Stimulated activated CD4-positive, alpha-beta T cell treated with anti-CD3 and anti-CD28 coated beads, Interleukin-15, amount 100 ng/mL, for 48 hours (primary cell): ENCODE measurements around the gene METTL2B.
"Not testable (repeated sequence)": the region's sequence is repeated elsewhere in the genome, so short reads cannot be mapped to it uniquely, and the experiment has no call there.

Experiments
- DNase-seq, 2 donors: peaks; one replicate each; pipeline ENCODE4 v3.0.0-alpha.2; 2020; ENCODE audit warnings: low read depth in 2 of 2

METTL2B gene

DNA sequence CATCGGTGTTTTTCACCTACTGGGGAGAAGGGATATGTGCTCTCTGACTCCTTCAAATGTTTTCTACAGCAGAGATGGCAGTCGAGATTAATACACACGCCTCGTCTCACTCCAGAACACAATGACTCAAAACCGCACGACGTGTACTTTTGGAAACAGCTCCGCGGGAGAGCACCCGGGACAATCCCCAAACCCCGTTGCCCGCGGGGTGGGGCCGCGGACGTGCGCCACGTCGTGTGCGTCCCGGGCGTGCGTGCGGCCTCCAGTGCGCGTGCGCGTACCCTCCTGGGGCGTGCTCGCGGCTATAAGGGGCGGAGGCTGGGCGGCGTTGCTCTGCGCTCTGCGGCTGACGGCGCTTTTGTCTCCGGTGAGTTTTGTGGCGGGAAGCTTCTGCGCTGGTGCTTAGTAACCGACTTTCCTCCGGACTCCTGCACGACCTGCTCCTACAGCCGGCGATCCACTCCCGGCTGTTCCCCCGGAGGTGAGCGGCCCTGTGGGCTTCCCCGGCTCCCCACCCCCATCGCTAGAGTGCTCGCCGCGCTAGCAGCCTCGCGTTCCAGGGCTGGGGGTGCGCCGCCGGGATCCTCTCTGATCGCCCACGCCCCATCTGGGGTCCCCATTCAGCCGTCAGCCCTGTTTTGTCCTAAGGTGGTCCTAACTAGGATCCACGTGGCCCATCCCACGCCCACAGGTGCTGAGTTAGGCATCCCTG is 20.8 kb upstream of the METTL2B start, which contains the start of gene HILPDA:
Gene HILPDA, plus strand, starts transcription at position 336 of the 712 bp plus-strand sequence. CDS start 1,391 bp downstream, outside the sequence.
- DNase-seq: peak; percentile 92 to 95

DNA sequence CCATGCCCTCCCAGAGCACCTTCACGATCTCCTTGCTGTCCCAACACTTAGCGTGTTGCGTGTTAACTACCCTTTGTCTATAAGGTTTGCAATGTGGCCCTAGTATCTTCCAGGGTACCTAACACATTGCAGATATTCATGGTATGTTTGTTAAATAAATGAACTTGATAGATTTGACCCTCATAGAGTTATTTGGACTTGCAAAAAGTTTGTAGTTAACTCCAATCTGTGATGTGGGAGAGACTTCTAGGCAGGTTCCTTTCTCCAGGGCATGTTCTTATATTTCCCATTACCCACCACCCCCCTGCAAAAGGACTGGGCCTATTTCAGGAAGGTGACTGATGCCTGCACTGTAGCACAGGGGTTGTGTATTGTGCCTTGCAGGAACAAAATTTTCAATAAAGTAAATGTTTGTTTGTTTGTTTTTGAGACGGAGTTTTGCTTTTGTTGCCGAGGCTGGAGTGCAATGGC is 20.3 kb upstream of the METTL2B start:
- DNase-seq: no peak

DNA sequence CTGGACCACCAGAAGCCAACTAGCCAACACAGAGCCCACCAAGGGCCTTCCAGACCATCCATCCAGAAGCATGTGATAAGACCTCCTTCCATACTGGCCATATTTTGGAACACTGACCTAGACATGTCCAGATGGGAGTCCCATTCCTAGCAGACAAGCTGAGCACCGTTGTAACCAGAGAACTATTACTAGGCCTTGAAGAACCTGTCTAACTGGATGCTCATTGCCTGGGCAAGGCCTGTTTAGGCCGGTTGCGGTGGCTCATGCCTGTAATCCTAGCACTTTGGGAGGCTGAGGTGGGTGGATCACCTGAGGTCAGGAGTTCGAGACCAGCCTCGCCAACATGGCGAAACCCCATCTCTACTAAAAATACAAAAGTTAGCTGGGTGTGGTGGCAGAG is 19.2 kb upstream of the METTL2B start:
- DNase-seq: not testable (repeated sequence)

DNA sequence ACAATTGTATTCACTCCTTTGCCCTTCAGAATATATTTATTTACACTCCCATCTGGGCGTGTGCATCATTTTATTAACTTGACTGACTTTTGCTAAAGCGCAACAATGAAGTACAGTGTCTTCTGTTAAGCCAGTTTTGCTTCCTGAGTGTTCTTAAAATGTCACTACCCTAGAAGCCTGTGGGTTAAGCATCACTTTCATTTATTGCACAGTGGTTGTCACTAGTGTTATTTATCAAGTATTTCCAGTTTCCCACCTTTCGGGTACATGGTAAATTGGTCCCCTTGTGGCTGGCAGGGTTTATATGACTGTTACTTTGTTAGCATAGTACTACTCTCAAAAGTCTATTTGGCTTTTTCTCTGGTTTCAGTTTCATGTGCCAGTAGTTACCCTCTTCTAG is 17.6 kb upstream of the METTL2B start:
- DNase-seq: no peak

DNA sequence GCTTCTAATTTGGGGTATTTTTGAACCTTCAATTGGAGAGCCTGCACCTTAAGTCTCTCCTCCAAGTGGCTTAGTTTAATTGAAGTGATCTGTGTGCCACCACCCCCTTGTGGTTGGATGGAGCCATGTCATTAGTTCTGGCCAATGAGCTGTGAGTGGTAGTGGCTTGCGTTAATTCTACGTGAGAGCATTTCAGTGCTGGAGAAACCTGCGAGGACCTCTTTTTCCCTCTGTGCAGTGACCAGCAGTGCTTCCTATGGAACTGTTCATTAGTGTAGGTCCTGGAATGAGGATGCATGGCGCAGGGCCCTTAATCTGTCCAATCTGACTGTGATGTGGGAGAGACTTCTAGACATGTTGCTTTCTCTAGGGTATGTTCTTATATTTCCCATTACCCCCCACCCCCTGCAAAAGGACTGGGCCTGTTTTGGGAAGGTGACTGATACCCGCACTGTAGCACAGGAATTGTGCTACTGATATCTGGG is 17.1 kb upstream of the METTL2B start:
- peak; percentile 33 to 45 for DNase-seq

DNA sequence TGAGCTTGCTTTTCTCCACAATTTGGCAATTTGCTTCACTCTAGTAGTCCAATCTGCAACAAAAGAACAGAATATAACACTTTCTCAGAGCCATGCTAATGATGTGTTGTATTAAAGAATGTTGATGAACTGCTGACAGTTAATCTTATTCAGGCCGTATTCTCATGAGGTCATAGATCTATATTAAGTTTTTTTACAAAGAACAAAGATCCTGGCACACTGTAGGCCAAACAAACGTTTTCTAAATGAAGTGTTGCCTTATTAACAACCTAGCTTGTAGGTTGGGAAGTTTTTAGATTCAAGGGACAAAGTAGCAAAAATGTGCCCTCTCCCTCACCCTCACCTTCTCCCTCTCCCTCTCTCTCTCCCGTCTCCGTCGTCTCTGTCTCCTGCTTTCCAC is 14.1 kb upstream of the METTL2B start:
- no peak for DNase-seq

DNA sequence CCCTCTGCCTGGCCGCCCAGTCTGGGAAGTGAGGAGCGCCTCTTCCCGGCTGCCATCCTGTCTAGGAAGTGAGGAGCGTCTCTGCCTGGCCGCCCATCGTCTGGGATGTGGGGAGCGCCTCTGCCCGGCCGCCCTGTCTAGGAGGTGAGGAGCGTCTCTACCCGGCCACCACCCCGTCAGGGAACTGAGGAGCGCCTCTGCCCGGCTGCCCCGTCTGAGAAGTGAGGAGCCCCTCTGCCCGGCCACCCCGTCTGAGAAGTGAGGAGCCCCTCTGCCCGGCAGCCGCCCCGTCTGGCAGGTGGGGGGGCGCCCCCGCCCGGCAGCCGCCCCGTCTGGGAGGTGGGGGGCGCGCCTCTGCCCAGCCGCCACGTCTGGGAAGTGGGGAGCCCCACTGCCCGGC is 13.2 kb upstream of the METTL2B start:
- DNase-seq: not testable (repeated sequence)

DNA sequence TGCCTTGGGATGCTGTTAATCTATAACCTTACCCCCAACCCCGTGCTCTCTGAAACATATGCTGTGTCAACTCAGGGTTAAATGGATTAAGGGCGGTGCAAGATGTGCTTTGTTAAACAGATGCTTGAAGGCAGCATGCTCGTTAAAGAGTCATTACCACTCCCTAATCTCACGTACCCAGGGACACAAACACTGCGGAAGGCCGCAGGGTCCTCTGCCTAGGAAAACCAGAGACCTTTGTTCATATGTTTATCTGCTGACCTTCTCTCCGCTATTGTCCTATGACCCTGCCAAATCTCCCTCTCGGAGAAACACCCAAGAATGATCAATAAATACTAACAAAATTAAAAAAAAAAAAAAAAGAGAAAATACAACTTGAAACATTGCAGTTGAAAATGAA is 12.6 kb upstream of the METTL2B start:
- not testable (repeated sequence) for DNase-seq

DNA sequence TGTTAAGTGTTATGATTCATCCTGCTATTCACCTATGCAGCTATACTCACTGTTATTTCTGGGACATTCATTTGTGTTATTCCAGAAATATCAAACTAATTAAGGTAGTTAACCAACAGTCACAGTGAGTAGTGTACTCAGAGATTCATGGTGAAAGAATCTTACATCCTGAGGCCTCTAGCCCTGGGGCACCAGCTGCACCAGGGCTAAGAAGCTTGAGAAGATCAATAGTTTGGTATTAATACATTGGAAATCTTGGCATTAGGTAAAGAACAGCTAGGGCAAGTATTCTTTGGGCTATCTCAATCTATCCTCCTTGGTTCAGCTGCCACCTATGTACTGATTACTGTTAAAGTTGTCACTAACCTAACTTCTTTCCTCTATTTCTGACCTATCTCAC is 9.7 kb upstream of the METTL2B start:
- not testable (repeated sequence) for DNase-seq

DNA sequence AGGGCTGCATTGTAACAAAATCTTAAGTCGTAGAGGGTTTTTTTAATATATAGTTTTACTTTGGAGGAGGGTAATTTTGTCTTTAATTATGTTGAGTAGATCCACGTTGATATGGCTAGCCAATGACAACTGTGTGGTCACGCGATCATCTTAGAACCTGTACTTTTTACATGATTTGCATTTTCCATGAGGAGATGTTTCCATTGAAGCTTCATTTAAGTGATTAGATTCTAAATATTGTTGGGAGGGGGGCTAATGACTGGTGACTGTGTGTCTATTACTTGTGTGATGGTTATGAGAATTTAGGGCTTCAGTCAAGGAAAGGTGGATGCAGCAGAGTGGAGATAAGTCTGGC is 765 bp downstream of the METTL2B start:
- DNase-seq: not testable (repeated sequence)

DNA sequence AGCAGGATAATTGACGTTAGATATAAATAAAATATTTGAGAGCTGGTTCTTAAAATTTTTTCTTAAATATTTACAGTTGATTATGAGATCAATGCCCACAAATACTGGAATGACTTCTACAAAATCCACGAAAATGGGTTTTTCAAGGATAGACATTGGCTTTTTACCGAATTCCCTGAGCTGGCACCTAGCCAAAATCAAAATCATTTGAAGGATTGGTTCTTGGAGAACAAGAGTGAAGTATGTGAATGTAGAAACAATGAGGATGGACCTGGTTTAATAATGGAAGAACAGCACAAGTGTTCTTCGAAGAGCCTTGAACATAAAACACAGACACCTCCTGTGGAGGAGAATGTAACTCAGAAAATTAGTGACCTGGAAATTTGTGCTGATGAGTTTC is 2.5 kb downstream of the METTL2B start:
- DNase-seq: not testable (repeated sequence)

DNA sequence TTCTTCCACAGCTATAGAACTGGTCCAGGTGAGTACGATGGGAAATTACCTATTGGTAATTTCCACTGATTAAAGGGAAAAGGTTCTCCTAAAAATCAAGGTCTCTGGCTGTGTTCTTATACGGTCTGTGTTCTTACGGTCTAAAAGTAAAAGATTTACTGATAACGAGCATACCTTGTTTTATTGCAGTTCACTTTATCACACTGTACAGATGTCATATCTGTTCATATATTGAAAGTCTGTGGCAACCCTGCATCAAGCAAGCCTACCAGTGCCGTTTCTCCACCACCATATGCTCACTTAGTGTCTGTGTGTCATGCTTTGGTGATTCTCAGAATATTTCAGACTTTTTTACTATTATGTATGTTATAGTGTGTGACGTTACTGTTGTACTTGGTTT is 11.6 kb downstream of the METTL2B start:
- not testable (repeated sequence) for DNase-seq

DNA sequence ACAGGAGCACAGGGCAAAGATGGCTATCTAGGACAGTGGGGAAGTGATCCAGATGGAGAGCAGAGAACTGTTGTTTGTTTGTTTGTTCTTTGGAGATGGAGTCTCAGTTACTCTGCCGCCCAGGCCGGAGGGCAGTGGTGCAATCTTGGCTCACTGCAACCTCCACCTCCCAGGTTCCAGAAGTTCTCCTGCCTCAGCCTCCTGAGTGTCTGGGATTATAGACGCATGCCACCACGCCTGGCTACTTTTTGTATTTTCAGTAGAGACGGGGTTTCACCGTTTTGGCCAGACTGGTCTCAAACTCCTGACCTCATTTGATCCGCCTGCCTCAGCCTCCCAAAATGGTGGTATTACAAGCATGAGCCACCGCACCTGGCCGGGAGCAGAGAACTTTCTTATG is 20.9 kb downstream of the METTL2B start:
- DNase-seq: no peak

DNA sequence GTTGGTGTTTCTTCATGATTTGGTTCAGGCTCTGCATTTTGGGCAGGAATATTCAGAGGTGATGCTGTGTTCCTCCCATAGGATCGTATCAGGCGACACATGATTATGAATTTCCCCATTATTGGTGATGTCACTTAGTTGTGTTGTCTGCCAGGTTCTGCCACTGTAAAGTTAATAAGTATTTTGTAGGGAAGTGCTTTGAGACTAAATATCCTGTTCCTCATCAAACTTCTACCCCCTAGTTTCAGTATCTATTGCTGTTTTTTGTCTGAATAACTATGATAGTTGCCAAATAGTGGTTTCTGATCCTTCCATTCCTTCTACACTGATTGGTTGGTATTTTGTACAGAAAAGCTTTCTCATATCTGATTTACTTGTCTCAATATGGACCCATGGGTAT is 28.9 kb downstream of the METTL2B start:
- DNase-seq: not testable (repeated sequence)

DNA sequence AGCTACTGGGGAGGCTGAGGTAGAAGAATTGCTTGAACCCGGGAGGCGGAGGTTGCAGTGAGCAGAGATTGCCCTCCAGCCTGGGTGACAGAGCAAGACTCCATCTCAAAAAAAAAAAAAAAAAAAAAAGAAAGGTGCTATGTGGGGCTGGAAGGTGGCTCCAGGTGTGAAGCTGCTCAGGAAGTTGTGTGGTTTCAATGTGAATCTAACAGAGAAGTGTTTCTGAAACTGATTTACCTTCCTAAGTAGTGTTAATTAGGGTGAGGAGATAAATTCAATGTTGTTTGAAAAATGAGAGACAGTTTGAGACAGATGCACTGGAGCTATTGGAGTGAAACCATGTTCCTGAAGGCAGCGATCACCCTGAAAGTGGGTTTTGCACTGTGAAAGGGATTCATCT is 30.3 kb downstream of the METTL2B start:
- not testable (repeated sequence) for DNase-seq

DNA sequence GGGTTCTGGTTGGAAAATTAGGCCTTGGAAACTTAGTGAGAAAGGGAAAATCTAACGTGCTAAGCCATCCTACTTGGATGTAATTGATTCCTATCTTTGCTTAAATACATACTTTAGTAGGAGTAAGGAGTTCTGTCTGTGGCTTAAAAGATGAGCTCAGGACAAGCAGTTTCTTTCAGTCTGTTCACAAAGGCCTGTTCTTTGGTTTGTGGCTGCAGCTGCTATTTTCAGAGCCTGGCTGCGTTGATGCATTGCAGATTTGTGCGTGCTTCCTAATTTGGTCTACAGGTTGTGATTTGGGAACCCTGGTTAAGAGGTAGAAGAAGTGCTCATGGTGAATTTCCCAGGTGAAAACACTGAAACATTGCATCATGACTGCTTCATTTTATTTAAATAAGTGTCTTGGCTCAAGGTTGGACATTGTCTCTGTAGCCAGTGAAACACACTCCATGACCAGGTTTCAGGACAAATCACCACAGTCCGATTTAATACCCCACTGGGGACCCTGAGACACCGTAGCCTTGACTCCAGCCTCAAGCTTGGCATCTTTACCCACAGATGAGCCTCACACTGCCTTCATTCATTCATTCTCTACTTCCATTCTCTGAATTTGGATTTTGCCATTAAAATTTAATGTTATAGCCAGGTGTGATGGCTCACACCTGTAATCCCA is 30.9 kb downstream of the METTL2B start:
- not testable (repeated sequence) for DNase-seq

DNA sequence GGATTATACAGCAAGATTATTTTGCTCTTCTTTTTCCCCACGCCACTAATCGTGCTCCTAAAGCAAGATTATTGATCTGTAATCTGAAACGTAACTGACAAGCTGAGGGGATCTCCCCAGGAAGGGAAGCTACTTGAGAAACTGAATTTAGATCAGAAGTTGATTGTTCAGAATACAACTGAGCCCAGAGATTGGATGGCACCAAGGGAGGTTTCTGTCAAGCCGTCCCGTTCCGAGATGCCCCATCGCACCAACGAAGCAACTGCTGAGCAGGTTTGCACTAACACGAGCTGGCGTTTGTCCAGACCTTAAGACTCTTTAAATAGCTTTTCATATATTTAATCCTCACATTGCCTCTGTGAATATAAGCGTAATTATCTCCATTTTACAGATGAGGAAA is 35.1 kb downstream of the METTL2B start:
- not testable (repeated sequence) for DNase-seq

DNA sequence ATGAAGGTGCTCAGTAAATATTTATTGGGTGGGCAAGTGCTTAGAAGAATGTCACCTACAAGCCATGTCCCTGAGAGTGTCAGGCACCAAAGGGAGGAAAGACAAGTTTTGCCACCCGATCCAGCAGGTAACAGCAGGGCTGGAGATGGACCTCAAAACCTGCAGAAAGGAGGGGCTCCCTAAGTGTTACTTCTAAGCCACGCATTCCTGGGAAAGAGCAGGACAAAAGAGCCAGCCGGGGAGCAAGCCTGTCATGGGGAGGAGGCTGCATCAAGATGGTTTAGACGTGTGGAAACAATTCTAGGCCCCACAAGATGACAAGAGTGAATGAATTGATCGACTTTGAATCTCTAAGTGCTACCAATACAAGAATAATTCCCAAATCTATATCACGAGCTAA is 38.7 kb downstream of the METTL2B start:
- not testable (repeated sequence) for DNase-seq

DNA sequence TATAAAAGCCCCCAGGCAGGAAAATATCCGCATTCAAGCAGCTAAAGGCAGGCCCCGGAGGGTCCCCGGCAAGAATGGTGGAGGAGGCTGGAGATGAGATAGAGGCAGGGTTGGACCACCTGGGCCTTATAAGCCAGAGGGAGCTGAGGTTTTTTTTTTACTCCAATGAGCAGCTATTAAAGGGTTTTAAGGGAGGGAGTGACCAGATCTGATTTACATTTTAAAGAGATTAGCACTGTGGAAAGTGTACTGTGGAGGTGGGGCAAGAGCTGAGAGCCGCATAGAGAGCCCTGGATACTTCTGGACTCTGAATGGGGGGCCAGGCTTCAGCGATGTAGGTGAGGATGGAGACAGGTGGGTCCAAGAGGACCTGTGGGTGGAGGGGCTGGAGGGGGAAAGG is 40.5 kb downstream of the METTL2B start:
- not testable (repeated sequence) for DNase-seq

DNA sequence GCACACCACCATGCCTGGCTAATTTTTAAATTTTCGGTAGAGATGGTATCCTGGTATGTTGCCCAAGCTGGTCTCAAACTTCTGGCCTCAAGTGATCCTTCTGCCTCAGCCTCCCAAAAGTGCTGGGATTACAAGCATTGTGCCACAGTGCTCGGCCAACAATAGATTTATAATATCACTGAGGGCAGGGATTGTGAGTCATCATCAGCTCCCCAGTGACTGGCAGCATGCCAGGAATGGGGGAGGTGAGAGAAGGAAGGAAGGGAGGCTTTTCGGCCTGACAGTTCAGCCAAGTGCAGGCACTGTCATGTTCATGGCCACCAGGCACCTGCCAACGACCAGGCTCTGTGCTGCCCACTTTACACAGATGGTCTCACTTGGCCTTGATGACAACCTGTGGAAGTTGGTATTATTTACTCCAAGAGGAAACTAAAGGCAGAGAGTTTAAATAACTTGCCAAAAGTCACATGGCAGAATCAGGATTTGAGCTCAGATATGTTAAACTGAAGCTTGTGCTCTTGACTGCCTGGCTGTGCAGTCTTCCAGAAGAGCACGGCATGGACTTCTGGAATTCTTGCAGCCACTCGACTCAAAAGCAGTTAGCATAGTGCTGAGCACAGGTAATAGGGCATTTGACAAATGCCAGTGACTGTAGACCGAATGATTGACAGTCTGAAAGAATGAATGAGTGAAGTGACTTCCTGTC is 46.8 kb downstream of the METTL2B start:
- DNase-seq: peak; percentile 59 to 70

DNA sequence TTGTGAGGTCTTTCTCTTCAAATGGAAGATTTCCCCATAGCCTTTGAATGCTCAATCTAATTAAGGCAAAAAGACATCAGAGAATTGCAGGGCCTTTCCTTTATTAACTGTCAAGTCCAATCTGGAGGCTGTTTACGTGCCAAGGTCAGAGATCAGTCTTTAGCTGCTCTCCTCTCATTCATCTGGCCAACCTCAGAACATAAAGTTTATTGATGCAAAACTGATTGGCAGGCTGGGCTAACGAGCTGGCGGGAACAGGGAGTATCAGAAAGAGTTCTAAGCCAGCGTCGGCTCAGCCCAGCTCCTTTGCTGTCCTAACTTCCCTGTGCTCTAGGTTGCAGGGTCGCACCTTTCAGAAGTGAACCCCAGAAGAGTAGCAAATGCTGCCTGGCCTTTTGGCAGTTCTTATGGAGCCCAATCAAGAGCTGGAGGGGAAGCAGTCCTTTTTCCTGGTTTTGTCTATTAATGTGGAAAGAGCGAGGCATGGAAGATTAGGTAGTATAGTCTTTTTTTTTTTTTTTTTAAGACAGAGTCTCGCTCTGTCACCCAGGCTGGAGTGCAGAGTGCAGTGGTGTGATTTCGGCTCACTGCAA is 47.5 kb downstream of the METTL2B start:
- DNase-seq: not testable (repeated sequence)

DNA sequence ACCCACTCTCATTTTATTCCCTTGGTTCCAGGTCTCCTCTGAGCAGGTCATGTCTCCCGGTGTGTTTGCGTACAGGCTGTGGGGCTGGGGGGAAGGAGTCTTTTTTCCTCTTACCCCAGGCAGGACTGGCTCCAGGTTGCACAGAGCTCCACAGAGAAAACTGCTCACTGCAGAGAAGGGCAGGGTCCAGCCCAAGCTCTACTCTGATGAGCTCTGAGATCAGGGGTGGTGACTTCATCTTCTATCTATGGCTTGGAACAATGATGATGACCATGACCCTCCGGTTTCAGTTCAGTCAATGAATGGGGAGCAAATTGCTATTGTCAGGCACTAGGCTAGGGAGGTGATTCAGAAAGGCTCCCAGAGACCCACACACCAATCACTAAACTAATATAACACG is 49.0 kb downstream of the METTL2B start:
- not testable (repeated sequence) for DNase-seq
